WTC11 (cell line): ENCODE measurements around the gene SHBG. TPM values are rescaled to one million over a fixed set of nuclear protein-coding genes. Genes with fewer than 3 reads are reported as not detected.
A peak's percentile ranks its signal among the peaks of the same experiment; 100 is the strongest.

Experiments used
- ATAC-seq: fragments of 200-7000 bp; cut with Tn5 transposase; 2 replicates; pipeline ENCODE4 v1.10.0; 2021; ENCODE audit warnings: mild to moderate bottlenecking, moderate library complexity
- CTCF ChIA-PET: fragments of 300-600 bp; sonication (Branson Sonifier 250); formaldehyde crosslinking; loops from one replicate; lab custom pipeline; 2021; ENCODE audit warnings: antibody characterized with exemption; lab: Charles Lee
- POLR2A ChIA-PET: fragments of 350-600 bp; sonication (Branson Sonifier 250); formaldehyde crosslinking; loops from one replicate; lab custom pipeline; 2021; ENCODE audit warnings: antibody characterized with exemption; lab: Charles Lee
- DNase-seq: peaks from one replicate; pipeline ENCODE4 v3.0.0; 2021; ENCODE audit warnings: low spot score
- H3K27ac Mint-ChIP-seq: 2 replicates; pipeline ENCODE4 v1.8.0; 2021; ENCODE audit warnings: mixed read lengths
- H3K27me3 Mint-ChIP-seq: 2 replicates; pipeline ENCODE4 v1.8.0; 2021; ENCODE audit warnings: low read depth, mild to moderate bottlenecking, moderate library complexity, mixed read lengths
- H3K36me3 Mint-ChIP-seq: 2 replicates; pipeline ENCODE4 v1.8.0; 2021; ENCODE audit warnings: mixed read lengths
- H3K4me1 Mint-ChIP-seq: 2 replicates; pipeline ENCODE4 v1.8.0; 2022; ENCODE audit warnings: mixed read lengths
- H3K4me3 Mint-ChIP-seq: 2 replicates; pipeline ENCODE4 v1.8.0; 2021; ENCODE audit warnings: mild to moderate bottlenecking, moderate library complexity, mixed read lengths
- H3K9me3 Mint-ChIP-seq: 2 replicates; pipeline ENCODE4 v1.8.0; 2021; ENCODE audit warnings: mixed read lengths
- ELF4 ChIP-seq: sonication (generic); formaldehyde crosslinking; IDR thresholded peaks from 2 replicates; pipeline ENCODE4 v1.8.1; 2022; ENCODE audit warnings: low read depth, mild to moderate bottlenecking, moderate library complexity, missing genetic modification reagents
- FOXK1 ChIP-seq: sonication (generic); formaldehyde crosslinking; IDR thresholded peaks from 2 replicates; pipeline ENCODE4 v1.8.0; 2022; ENCODE audit warnings: mild to moderate bottlenecking, moderate library complexity, missing genetic modification reagents
- HMGA2 ChIP-seq: fragments of 250-450 bp; sonication (Bioruptor Pico); IDR thresholded peaks from 2 replicates; pipeline ENCODE4 v1.4.0; 2021; ENCODE audit warnings: mild to moderate bottlenecking, moderate library complexity
- JUN ChIP-seq: sonication (generic); formaldehyde crosslinking; IDR thresholded peaks from 2 replicates; pipeline ENCODE4 v1.8.0; 2023; ENCODE audit warnings: mild to moderate bottlenecking, missing genetic modification reagents
- KAT7 ChIP-seq: sonication (generic); formaldehyde crosslinking; IDR thresholded peaks from 2 replicates; pipeline ENCODE4 v1.8.1; 2023; ENCODE audit warnings: missing genetic modification reagents, mild to moderate bottlenecking, borderline replicate concordance
- MXD4 ChIP-seq: fragments of 250-450 bp; sonication (Bioruptor Pico); IDR thresholded peaks from 2 replicates; pipeline ENCODE4 v1.8.0; 2021; ENCODE audit warnings: mild to moderate bottlenecking, moderate library complexity, borderline replicate concordance
- NFE2L1 ChIP-seq: sonication (generic); formaldehyde crosslinking; IDR thresholded peaks from 2 replicates; pipeline ENCODE4 v1.8.1; 2023; ENCODE audit warnings: missing genetic modification reagents
- NFYB ChIP-seq: sonication (generic); formaldehyde crosslinking; conservative IDR thresholded peaks from 2 replicates; pipeline ENCODE4 v1.8.0; 2022; ENCODE audit warnings: low read depth, missing genetic modification reagents
- NR3C1 ChIP-seq: sonication (generic); formaldehyde crosslinking; conservative IDR thresholded peaks from 2 replicates; pipeline ENCODE4 v1.8.1; 2023; ENCODE audit warnings: low read depth, mild to moderate bottlenecking, missing genetic modification reagents
- PRRX2 ChIP-seq: fragments of 250-450 bp; sonication (Bioruptor Pico); IDR thresholded peaks from 2 replicates; pipeline ENCODE4 v1.8.0; 2021; ENCODE audit warnings: mild to moderate bottlenecking
- SP1 ChIP-seq: sonication (generic); formaldehyde crosslinking; conservative IDR thresholded peaks from 2 replicates; pipeline ENCODE4 v1.8.1; 2022; ENCODE audit warnings: missing genetic modification reagents
- TP53 ChIP-seq: sonication (generic); formaldehyde crosslinking; IDR thresholded peaks from 2 replicates; pipeline ENCODE4 v1.8.1; 2023; ENCODE audit warnings: mild to moderate bottlenecking, missing genetic modification reagents
- ZNF396 ChIP-seq: fragments of 250-450 bp; sonication (Bioruptor Pico); IDR thresholded peaks from 2 replicates; pipeline ENCODE4 v1.8.0; 2021; ENCODE audit warnings: mild to moderate bottlenecking, moderate library complexity, borderline replicate concordance
- ZNF671 ChIP-seq: fragments of 250-450 bp; sonication (Bioruptor Pico); IDR thresholded peaks from 2 replicates; pipeline ENCODE4 v1.8.0; 2021; ENCODE audit warnings: mild to moderate bottlenecking
- total RNA-seq: library from RNA; stranded (reverse); gene quantifications from 3 replicates; pipeline ENCODE4 v1.2.3, GENCODE V29; 2021
- TF ChIP-seq, protein P1 (sequence below): sonication (generic); formaldehyde crosslinking; IDR thresholded peaks from 2 replicates; pipeline ENCODE4 v1.8.1; 2022; ENCODE audit warnings: mild to moderate bottlenecking, missing genetic modification reagents, moderate library complexity, borderline replicate concordance
- TF ChIP-seq, protein P2 (sequence below): sonication (generic); formaldehyde crosslinking; conservative IDR thresholded peaks from 2 replicates; pipeline ENCODE4 v1.8.1; 2022; ENCODE audit warnings: mild to moderate bottlenecking, missing genetic modification reagents
- TF ChIP-seq, protein P3 (sequence below): fragments of 250-450 bp; sonication (Bioruptor Pico); IDR thresholded peaks from 2 replicates; pipeline ENCODE4 v1.9.0; 2021; ENCODE audit warnings: mild to moderate bottlenecking, borderline replicate concordance

SHBG gene
- total RNA-seq, 1 experiment from 2014 or later = 0.83 TPM

DNA sequence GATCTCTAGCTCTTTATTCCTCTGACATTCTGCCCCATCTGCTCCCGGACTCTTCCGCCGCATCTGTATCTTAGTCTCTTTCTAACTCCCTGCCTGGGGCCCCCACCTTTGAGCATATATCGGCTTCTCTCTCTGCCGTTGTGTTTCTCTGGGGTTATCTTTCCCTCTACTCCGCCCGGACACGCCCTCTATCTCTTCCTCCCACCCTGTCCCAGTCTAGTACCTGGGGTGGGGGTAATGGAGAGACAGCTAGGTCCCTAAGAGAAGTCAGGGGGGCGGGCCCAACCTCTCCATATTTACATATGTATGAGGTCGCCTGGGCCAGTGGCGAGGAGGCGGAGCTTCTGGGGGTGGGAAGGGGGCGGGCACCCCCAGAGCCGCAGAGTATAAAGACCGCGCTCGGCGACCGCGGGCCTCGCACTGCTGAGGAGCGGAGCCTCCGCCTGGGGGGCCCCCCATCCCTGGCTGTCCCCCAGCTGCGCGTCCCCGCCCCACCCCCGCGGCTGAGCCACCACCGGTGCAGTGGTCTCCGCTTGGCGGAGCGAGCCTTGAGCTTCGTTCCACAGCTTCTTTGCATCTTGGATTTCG lies 20.7 kb downstream of the SHBG start, which contains the start of gene ATP1B2:
Gene ATP1B2 (plus strand): TSS at position 418 of the 588 bp plus-strand sequence. CDS start 593 bp downstream, outside the sequence.
- Mint-ChIP-seq H3K27me3 (peaks cover 53% of the 10 kb centered on the region), H3K4me3 (peak within 1 kb of the TSS; percentile 83), H3K36me3 (peaks cover 18% of the 10 kb centered on the region), H3K4me1 (peaks cover 33% of the 10 kb centered on the region), H3K9me3 (no peaks in the 10 kb centered on the region), H3K27ac (peak within 1 kb of the TSS; percentile 73)
- POLR2A ChIA-PET = interaction anchor here (0.6 to 3.8 kb wide), 24 partner anchors 9 to 1391 kb away, joined by 3 to 80 read pairs (median 4); partner anchors contain the start of genes CTC1, FXR2, MPDU1 and SAT2
- ATAC-seq = peak; percentile 97
- CTCF ChIA-PET = interaction anchor here (0.5 to 7.5 kb wide), 20 partner anchors 16 to 1165 kb away, joined by 3 to 88 read pairs (median 4); partner anchors contain the start of genes FXR2, SAT2, SOX15 and TP53
- TF ChIP-seq SP1 (peak; percentile 49), NFYB (CRISPR knock-in tag) (no peak), HMGA2 (CRISPR knock-in tag) (no peak), JUN (CRISPR knock-in tag) (no peak)
- TF ChIP-seq, all 79 proteins: peak for 1
- DNase-seq = peak; percentile 96

DNA sequence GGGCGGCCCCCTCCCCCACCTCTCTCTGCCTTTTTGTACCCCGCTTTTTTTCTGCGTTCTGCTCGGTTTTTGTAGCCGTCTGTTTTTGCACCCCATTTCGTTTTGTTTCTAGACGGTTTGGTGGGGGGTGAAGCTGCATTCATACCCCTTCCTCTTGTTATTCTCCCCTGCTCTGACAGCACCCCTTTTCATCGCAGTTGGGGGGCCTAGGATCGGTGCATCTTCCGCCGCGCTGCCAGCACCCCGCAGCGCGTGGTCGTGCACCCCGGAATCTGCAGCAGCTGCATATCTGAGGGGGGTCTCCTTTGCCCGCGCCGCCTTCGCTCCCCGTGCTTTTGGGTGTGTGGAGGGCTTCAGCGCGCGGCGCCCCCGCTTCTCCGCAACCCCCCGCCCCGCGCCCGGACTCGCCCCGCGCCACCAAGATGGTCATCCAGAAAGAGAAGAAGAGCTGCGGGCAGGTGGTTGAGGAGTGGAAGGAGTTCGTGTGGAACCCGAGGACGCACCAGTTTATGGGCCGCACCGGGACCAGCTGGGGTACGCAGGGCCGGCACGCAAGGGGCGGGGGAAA lies 21.2 kb downstream of the SHBG start:
- TF ChIP-seq, protein P1, sequence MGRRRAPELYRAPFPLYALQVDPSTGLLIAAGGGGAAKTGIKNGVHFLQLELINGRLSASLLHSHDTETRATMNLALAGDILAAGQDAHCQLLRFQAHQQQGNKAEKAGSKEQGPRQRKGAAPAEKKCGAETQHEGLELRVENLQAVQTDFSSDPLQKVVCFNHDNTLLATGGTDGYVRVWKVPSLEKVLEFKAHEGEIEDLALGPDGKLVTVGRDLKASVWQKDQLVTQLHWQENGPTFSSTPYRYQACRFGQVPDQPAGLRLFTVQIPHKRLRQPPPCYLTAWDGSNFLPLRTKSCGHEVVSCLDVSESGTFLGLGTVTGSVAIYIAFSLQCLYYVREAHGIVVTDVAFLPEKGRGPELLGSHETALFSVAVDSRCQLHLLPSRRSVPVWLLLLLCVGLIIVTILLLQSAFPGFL = no peak
- 0 out of 2 replicates have a peak, but pooled peaks have one; percentile 29 for TF ChIP-seq ELF4 (CRISPR knock-in tag)
- TF ChIP-seq PRRX2 = no peak
- TF ChIP-seq, protein P2, sequence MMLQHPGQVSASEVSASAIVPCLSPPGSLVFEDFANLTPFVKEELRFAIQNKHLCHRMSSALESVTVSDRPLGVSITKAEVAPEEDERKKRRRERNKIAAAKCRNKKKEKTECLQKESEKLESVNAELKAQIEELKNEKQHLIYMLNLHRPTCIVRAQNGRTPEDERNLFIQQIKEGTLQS (CRISPR knock-in tag) = no peak
- no peak for TF ChIP-seq NR3C1 (CRISPR knock-in tag)
- Mint-ChIP-seq H3K4me1 (peaks cover 39% of the 10 kb centered on the region), H3K4me3 (peak overlapping the region; percentile 83), H3K9me3 (no peaks in the 10 kb centered on the region), H3K27ac (no peak overlapping the region), H3K36me3 (peaks cover 19% of the 10 kb centered on the region), H3K27me3 (peaks cover 53% of the 10 kb centered on the region)
- no peak for ATAC-seq
- no peak for DNase-seq
- POLR2A ChIA-PET = interaction anchor here (0.9 to 3.8 kb wide), 17 partner anchors 9 to 77 kb away, joined by 3 to 80 read pairs (median 5); partner anchors contain the start of genes FXR2, MPDU1, SAT2 and SOX15
- CTCF ChIA-PET = interaction anchor here (0.5 to 7.5 kb wide), 16 partner anchors 16 to 390 kb away, joined by 3 to 88 read pairs (median 8); partner anchors contain the start of genes FXR2, SAT2, SOX15 and TP53

DNA sequence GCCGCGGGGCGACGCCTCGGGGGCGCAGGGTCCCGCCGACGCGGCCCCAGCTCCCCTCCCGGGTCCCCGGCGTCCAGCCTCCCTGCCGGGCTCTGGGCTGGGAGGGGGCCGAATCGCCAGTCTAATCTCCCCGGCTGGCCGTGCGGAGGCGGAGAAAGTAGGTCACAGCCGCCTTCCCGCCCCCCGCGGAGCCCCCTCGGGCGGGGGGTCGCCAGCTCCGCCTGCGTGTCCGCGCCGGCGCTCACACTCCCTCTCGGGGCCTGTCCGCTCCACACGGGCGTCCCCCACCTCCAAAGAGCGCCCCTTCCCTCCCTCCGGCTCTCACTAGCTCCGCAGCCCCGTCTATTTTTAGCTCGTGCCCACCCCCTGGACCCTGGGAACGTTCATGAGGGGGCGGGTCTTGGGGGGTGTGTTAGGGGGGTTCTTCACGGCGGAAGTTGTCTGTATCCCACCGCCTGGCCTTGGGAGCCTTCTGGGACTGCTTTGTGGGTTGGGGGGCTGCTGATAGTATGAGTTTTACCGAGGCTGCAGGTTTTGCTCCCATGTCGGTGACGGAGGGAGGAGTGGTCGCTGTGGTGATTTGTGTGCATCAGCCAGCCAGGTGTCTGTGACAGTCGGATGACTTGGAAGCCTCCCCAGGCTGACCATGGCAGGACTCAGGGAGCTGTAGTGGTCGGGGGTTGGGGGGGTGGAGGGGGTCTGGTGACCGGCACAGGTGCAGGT lies 21.9 kb downstream of the SHBG start:
- Mint-ChIP-seq H3K27ac (no peak overlapping the region), H3K4me1 (peaks cover 45% of the 10 kb centered on the region), H3K36me3 (peaks cover 25% of the 10 kb centered on the region), H3K4me3 (peak overlapping the region; percentile 71), H3K27me3 (peaks cover 53% of the 10 kb centered on the region)
- DNase-seq = peak; percentile 43
- no peak for TF ChIP-seq NFE2L1 (CRISPR knock-in tag)
- TF ChIP-seq NFYB (CRISPR knock-in tag) = no peak
- TF ChIP-seq, protein P3, sequence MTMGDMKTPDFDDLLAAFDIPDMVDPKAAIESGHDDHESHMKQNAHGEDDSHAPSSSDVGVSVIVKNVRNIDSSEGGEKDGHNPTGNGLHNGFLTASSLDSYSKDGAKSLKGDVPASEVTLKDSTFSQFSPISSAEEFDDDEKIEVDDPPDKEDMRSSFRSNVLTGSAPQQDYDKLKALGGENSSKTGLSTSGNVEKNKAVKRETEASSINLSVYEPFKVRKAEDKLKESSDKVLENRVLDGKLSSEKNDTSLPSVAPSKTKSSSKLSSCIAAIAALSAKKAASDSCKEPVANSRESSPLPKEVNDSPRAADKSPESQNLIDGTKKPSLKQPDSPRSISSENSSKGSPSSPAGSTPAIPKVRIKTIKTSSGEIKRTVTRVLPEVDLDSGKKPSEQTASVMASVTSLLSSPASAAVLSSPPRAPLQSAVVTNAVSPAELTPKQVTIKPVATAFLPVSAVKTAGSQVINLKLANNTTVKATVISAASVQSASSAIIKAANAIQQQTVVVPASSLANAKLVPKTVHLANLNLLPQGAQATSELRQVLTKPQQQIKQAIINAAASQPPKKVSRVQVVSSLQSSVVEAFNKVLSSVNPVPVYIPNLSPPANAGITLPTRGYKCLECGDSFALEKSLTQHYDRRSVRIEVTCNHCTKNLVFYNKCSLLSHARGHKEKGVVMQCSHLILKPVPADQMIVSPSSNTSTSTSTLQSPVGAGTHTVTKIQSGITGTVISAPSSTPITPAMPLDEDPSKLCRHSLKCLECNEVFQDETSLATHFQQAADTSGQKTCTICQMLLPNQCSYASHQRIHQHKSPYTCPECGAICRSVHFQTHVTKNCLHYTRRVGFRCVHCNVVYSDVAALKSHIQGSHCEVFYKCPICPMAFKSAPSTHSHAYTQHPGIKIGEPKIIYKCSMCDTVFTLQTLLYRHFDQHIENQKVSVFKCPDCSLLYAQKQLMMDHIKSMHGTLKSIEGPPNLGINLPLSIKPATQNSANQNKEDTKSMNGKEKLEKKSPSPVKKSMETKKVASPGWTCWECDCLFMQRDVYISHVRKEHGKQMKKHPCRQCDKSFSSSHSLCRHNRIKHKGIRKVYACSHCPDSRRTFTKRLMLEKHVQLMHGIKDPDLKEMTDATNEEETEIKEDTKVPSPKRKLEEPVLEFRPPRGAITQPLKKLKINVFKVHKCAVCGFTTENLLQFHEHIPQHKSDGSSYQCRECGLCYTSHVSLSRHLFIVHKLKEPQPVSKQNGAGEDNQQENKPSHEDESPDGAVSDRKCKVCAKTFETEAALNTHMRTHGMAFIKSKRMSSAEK = no peak
- no peak for TF ChIP-seq FOXK1 (CRISPR knock-in tag)
- no peak for TF ChIP-seq ZNF671
- no peak for TF ChIP-seq ZNF396
- 0 out of 2 replicates have a peak, but pooled peaks have one; percentile 53 for TF ChIP-seq KAT7 (CRISPR knock-in tag)
- no peak for TF ChIP-seq TP53 (CRISPR knock-in tag)
- TF ChIP-seq MXD4 (CRISPR knock-in tag) = no peak
- TF ChIP-seq, all 79 proteins: peak for 1
- no peaks in the 10 kb centered on the region for H3K9me3 Mint-ChIP-seq
- ATAC-seq = no peak
- ChIA-PET CTCF (interaction anchor here (1.0 to 7.5 kb wide), 9 partner anchors 15 to 91 kb away, joined by 3 to 88 read pairs (median 9); partner anchors contain the start of genes FXR2, TP53 and WRAP53), POLR2A (interaction anchor here (0.5 to 3.8 kb wide), 12 partner anchors 10 to 1243 kb away, joined by 3 to 80 read pairs (median 5); partner anchors contain the start of genes FXR2, MPDU1, SAT2 and SOX15)
